CD14-positive monocyte (primary cell): Measurements from ENCODE around the gene IL36RN. TPM values are rescaled to one million over a fixed set of nuclear protein-coding genes. Genes with fewer than 3 reads are reported as not detected.

ENCODE experiments used
- DNase-seq, 3 donors: peaks; one replicate each; pipeline ENCODE4 v3.0.0-alpha.2; 2011 to 2022
- H2AFZ ChIP-seq: 2 replicates; pipeline ENCODE4 v1.6.0; 2012; ENCODE audit warnings: mild to moderate bottlenecking, low read depth, low read length, inconsistent platforms; ENCODE audit not compliant: insufficient read depth, poor library complexity, severe bottlenecking
- H3K27ac ChIP-seq, 2 donors: 1 replicate in 1 of 2; 2 replicates in 1 of 2; pipeline ENCODE4 v1.5.1; 2012 to 2013; ENCODE audit warnings: low read length in 2 of 2, control low read depth in 1 of 2, inconsistent platforms in 1 of 2, low read depth in 1 of 2, mild to moderate bottlenecking in 1 of 2
- H3K27me3 ChIP-seq, 2 donors: one replicate each; pipeline versions ENCODE4 v1.6.0 to v1.6.1; 2011 to 2013; ENCODE audit warnings: low read length in 2 of 2; ENCODE audit not compliant: control insufficient read depth in 2 of 2, insufficient read depth in 2 of 2
- H3K36me3 ChIP-seq, 2 donors: replicated peaks in 1 of 2; 1 replicate in 1 of 2; 2 replicates in 1 of 2; pipeline versions ENCODE4 v1.5.1 to v1.6.1; 2012 to 2013; ENCODE audit warnings: low read length in 2 of 2, control low read depth in 1 of 2, inconsistent platforms in 1 of 2, mild to moderate bottlenecking in 1 of 2; ENCODE audit not compliant: insufficient read depth in 2 of 2, control insufficient read depth in 1 of 2
- H3K4me1 ChIP-seq, 2 donors: 1 replicate in 1 of 2; 2 replicates in 1 of 2; pipeline versions ENCODE4 v1.5.1 to v1.6.1; 2012 to 2013; ENCODE audit warnings: low read length in 2 of 2, control low read depth in 1 of 2, inconsistent platforms in 1 of 2, mild to moderate bottlenecking in 1 of 2, moderate library complexity in 1 of 2; ENCODE audit not compliant: insufficient read depth in 2 of 2, control insufficient read depth in 1 of 2
- H3K4me2 ChIP-seq: replicated peaks from 2 replicates; pipeline ENCODE3; 2012; ENCODE audit warnings: low read length, moderate library complexity, mild to moderate bottlenecking; ENCODE audit not compliant: poor library complexity, severe bottlenecking; ENCODE audit errors: extremely low read depth
- H3K4me3 ChIP-seq, 3 experiments: fragments of 200-600 bp in 1 of 3; sonication (generic) in 1 of 3; replicated peaks in 1 of 3; 1 replicate in 2 of 3; 2 replicates in 1 of 3; pipeline ENCODE4 v1.5.1; 2011 to 2013; ENCODE audit warnings: low read length in 3 of 3, mild to moderate bottlenecking in 3 of 3, control low read depth in 2 of 3, low read depth in 2 of 3, inconsistent platforms in 1 of 3, moderate library complexity in 1 of 3
- H3K79me2 ChIP-seq: 2 replicates; pipeline ENCODE4 v1.6.0; 2012; ENCODE audit warnings: mild to moderate bottlenecking, control low read depth, inconsistent platforms, low read length, moderate library complexity; ENCODE audit not compliant: insufficient read depth
- H3K9ac ChIP-seq: 2 replicates; pipeline ENCODE4 v1.6.0; 2017; ENCODE audit warnings: low read length, mild to moderate bottlenecking; ENCODE audit not compliant: insufficient read depth, poor library complexity, severe bottlenecking
- H3K9me3 ChIP-seq, 2 donors: replicated peaks in 1 of 2; 1 replicate in 1 of 2; 2 replicates in 1 of 2; pipeline versions ENCODE4 v1.5.1 to v1.6.1; 2012 to 2013; ENCODE audit warnings: low read length in 2 of 2, control low read depth in 1 of 2; ENCODE audit not compliant: control insufficient read depth in 1 of 2, insufficient read depth in 1 of 2
- H4K20me1 ChIP-seq: 2 replicates; pipeline ENCODE4 v1.6.0; 2012; ENCODE audit warnings: mild to moderate bottlenecking, low read length, control low read depth, moderate library complexity; ENCODE audit not compliant: insufficient read depth
- H3K27ac Mint-ChIP-seq, 7 donors: one replicate each; pipeline ENCODE4 v1.8.0; 2020; ENCODE audit warnings: mild to moderate bottlenecking in 7 of 7, mixed read lengths in 7 of 7, moderate library complexity in 6 of 7, inconsistent platforms in 2 of 7
- H3K27me3 Mint-ChIP-seq, 3 donors: one replicate each; pipeline ENCODE4 v1.8.0; 2021 to 2022; ENCODE audit warnings: low read depth in 3 of 3, mild to moderate bottlenecking in 3 of 3, mixed read lengths in 3 of 3, moderate library complexity in 3 of 3, inconsistent platforms in 1 of 3
- H3K36me3 Mint-ChIP-seq, 2 donors: one replicate each; pipeline ENCODE4 v1.8.0; 2020; ENCODE audit warnings: mixed read lengths in 2 of 2, inconsistent platforms in 1 of 2, mild to moderate bottlenecking in 1 of 2
- H3K4me1 Mint-ChIP-seq: one replicate; pipeline ENCODE4 v1.8.0; 2020; ENCODE audit warnings: mild to moderate bottlenecking, mixed read lengths
- H3K4me3 Mint-ChIP-seq, 2 donors: one replicate each; pipeline ENCODE4 v1.8.0; 2020; ENCODE audit warnings: mild to moderate bottlenecking in 2 of 2, mixed read lengths in 2 of 2, moderate library complexity in 1 of 2
- H3K9me3 Mint-ChIP-seq, 7 donors: one replicate each; pipeline ENCODE4 v1.8.0; 2020 to 2022; ENCODE audit warnings: mixed read lengths in 7 of 7, mild to moderate bottlenecking in 6 of 7, moderate library complexity in 6 of 7, inconsistent platforms in 2 of 7
- CTCF ChIP-seq: fragments of 200-600 bp; IDR thresholded peaks from one replicate; pipeline ENCODE4 v1.8.0; 2022; ENCODE audit warnings: antibody characterized with exemption, mild to moderate bottlenecking
- WGBS: methylation state at CpG from one replicate; pipeline ENCODE4 v1.1.5; 2013; ENCODE audit warnings: missing lambda C conversion rate; ENCODE audit not compliant: insufficient coverage; 5-methylcytosine and 5-hydroxymethylcytosine counted together
- intact Hi-C, 2 donors: fragments of 100-400 bp; cut with micrococcal nuclease; formaldehyde crosslinking; loops; one replicate each; pipeline versions ENCODE4 v1.15.0 to v1.15.1; 2023
- polyA plus RNA-seq, 3 donors: library from polyadenylated mRNA; depleted of rRNA in 1 of 3; unstranded in 2 of 3; stranded (reverse) in 1 of 3; fragments of 300-500 nt in 2 of 3; fragments of >200 nt in 1 of 3; fragmentation: Illumina TruSeq in 2 of 3; gene quantifications; 1 replicate in 2 of 3; 2 replicates in 1 of 3; pipeline ENCODE4 v1.2.3, GENCODE V29; 2012 to 2021

Gene IL36RN
- polyA plus RNA-seq, 3 donors, result not detected

GRCh38 chr2:113039719-113040118 lies 19.3 kb upstream of the IL36RN start:
- no peak for DNase-seq
- H3K79me2 ChIP-seq, result no peaks in the 10 kb centered on the region
- WGBS, result 33% methylated on average over 3 of the region's 5 CpGs
- no peaks in the 10 kb centered on the region for H3K9me3 ChIP-seq
- H4K20me1 ChIP-seq, result no peaks in the 10 kb centered on the region
- no peaks in the 10 kb centered on the region for H3K36me3 ChIP-seq
- Mint-ChIP-seq H3K4me1 (peaks cover 13% of the 10 kb centered on the region), H3K4me3 (no peak overlapping the region), H3K9me3 (peaks cover 0 to 5% (median 2%) of the 10 kb centered on the region in 7 donors), H3K27me3 (peaks cover 0 to 9% (median 8%) of the 10 kb centered on the region in 3 donors), H3K27ac (no peak overlapping the region), H3K36me3 (no peaks in the 10 kb centered on the region)
- intact Hi-C loops, result no loop called here
- H3K9ac ChIP-seq, result no peak overlapping the region
- H3K27me3 ChIP-seq, result no peaks in the 10 kb centered on the region
- no peak overlapping the region for H3K4me2 ChIP-seq
- H2AFZ ChIP-seq, result no peak overlapping the region
- H3K4me1 ChIP-seq, result peaks cover 0 to 10% of the 10 kb centered on the region in 2 donors
- no peak overlapping the region for H3K27ac ChIP-seq
- H3K4me3 ChIP-seq, result no peak overlapping the region
- TF ChIP-seq CTCF, result no peak

DNA sequence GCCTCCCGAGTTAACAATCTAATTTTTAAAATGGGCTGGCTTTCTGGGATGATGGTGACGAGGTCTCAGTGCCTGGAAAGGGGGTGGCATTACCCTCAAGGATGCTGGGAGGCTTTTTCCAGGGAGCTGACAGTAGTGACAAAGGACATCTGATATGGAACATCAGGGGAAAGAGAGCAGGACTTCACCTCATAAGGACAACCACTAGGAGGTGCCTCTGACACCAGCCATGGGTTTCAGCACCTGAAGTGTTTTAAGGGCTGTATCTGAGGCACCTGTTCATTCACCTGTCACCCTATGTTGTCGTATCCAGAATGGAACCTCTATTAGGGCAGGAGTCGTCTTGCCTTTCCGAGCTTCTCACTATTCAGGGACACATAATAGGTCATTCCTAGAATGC lies 17.1 kb upstream of the IL36RN start:
- H3K27ac ChIP-seq, result no peak overlapping the region
- Mint-ChIP-seq H3K4me3 (peak overlapping the region in 1 of 2 donors; percentile 19), H3K27ac (peak overlapping the region in 1 of 7 donors; percentile 55), H3K4me1 (peaks cover 13% of the 10 kb centered on the region), H3K9me3 (peaks cover 2 to 9% (median 5%) of the 10 kb centered on the region in 7 donors), H3K36me3 (no peaks in the 10 kb centered on the region), H3K27me3 (peaks cover 1 to 9% (median 8%) of the 10 kb centered on the region in 3 donors)
- no peak for DNase-seq
- no peak overlapping the region for H3K4me3 ChIP-seq
- H2AFZ ChIP-seq, result no peak overlapping the region
- H3K36me3 ChIP-seq, result no peaks in the 10 kb centered on the region
- no peaks in the 10 kb centered on the region for H4K20me1 ChIP-seq
- no peaks in the 10 kb centered on the region for H3K27me3 ChIP-seq
- no peak overlapping the region for H3K4me2 ChIP-seq
- 81% methylated on average over 2 of the region's 5 CpGs for WGBS
- H3K4me1 ChIP-seq, result peaks cover 0 to 10% of the 10 kb centered on the region in 2 donors
- no peak for TF ChIP-seq CTCF
- H3K79me2 ChIP-seq, result no peaks in the 10 kb centered on the region
- H3K9ac ChIP-seq, result no peak overlapping the region
- no peaks in the 10 kb centered on the region for H3K9me3 ChIP-seq
- intact Hi-C loops, result no loop called here
